SK-N-MC (cell line): ENCODE data around the gene HTRA1.

Experiments used
- DNase-seq: peaks from one replicate; pipeline ENCODE4 v3.0.0-alpha.2; 2011; ENCODE audit warnings: low read depth, low spot score
- H3K27ac ChIP-seq: fragments of 200-600 bp; sonication (generic); 2 replicates; pipeline ENCODE4 v1.5.1; 2016; ENCODE audit warnings: mixed run types
- H3K36me3 ChIP-seq: fragments of 200-600 bp; sonication (generic); 2 replicates; pipeline ENCODE4 v1.6.1; 2017; ENCODE audit warnings: antibody characterized with exemption, low read length, mixed read lengths; ENCODE audit not compliant: insufficient read depth
- H3K4me3 ChIP-seq: fragments of 200-600 bp; sonication (generic); 2 replicates; pipeline ENCODE4 v1.5.1; 2016
- H3K9ac ChIP-seq: fragments of 200-600 bp; sonication (generic); 2 replicates; pipeline ENCODE4 v1.8.0; 2017; ENCODE audit warnings: mixed run types, mixed read lengths; ENCODE audit not compliant: insufficient read length
- H3K9me3 ChIP-seq: fragments of 200-600 bp; sonication (generic); 2 replicates; pipeline ENCODE4 v1.6.1; 2017; ENCODE audit warnings: low read depth, mild to moderate bottlenecking, antibody characterized with exemption, low read length, moderate library complexity, mixed read lengths
- EZH2 ChIP-seq: fragments of 200-600 bp; sonication (generic); IDR thresholded peaks from one replicate; pipeline ENCODE4 v1.6.1; 2017; ENCODE audit warnings: antibody characterized with exemption
- FOXP2 ChIP-seq: optimal IDR thresholded peaks from 2 replicates; pipeline ENCODE3; 2011; ENCODE audit warnings: mild to moderate bottlenecking, moderate library complexity; ENCODE audit not compliant: insufficient read depth; ENCODE audit errors: extremely low read length, control extremely low read depth
- POLR2AphosphoS5 ChIP-seq: IDR thresholded peaks from 2 replicates; pipeline ENCODE4 v1.6.1; 2012; ENCODE audit warnings: mild to moderate bottlenecking, low read depth, low read length, borderline replicate concordance

Gene HTRA1

GRCh38 chr10:122544493-122544892 lies 83.1 kb downstream of the HTRA1 start:
- DNase-seq: no peak
- Histone ChIP-seq H3K9ac (no peak overlapping the region), H3K4me3 (no peak overlapping the region), H3K36me3 (no peaks in the 10 kb centered on the region), H3K27ac (no peak overlapping the region), H3K9me3 (no peaks in the 10 kb centered on the region)
- TF ChIP-seq POLR2AphosphoS5: no peak
- TF ChIP-seq EZH2: no peak
- no peak for TF ChIP-seq FOXP2

GRCh38 chr10:122546242-122546641 lies 84.9 kb downstream of the HTRA1 start:
- Histone ChIP-seq H3K4me3 (no peak overlapping the region), H3K9me3 (no peaks in the 10 kb centered on the region), H3K27ac (no peak overlapping the region), H3K36me3 (no peaks in the 10 kb centered on the region), H3K9ac (no peak overlapping the region)
- TF ChIP-seq FOXP2: no peak
- no peak for TF ChIP-seq POLR2AphosphoS5
- no peak for TF ChIP-seq EZH2
- no peak for DNase-seq

GRCh38 chr10:122548407-122549085 lies 87.2 kb downstream of the HTRA1 start:
- H3K9ac ChIP-seq: no peak overlapping the region
- no peaks in the 10 kb centered on the region for H3K36me3 ChIP-seq
- H3K4me3 ChIP-seq: no peak overlapping the region
- DNase-seq: no peak
- H3K9me3 ChIP-seq: no peaks in the 10 kb centered on the region
- H3K27ac ChIP-seq: no peak overlapping the region
- no peak for TF ChIP-seq FOXP2
- no peak for TF ChIP-seq EZH2
- no peak for TF ChIP-seq POLR2AphosphoS5

- Histone ChIP-seq H3K9ac (no peak overlapping the region), H3K9me3 (no peaks in the 10 kb centered on the region), H3K27ac (no peak overlapping the region), H3K36me3 (no peaks in the 10 kb centered on the region), H3K4me3 (no peak overlapping the region)
- TF ChIP-seq POLR2AphosphoS5 (no peak), FOXP2 (no peak), EZH2 (no peak)
- no peak for DNase-seq
Observed at GRCh38 chr10:122549636-122550035, 88.3 kb downstream of the HTRA1 start.

GRCh38 chr10:122550427-122550826 lies 89.1 kb downstream of the HTRA1 start:
- Histone ChIP-seq H3K9me3 (no peaks in the 10 kb centered on the region), H3K36me3 (no peaks in the 10 kb centered on the region), H3K9ac (no peak overlapping the region), H3K27ac (no peak overlapping the region), H3K4me3 (no peak overlapping the region)
- no peak for DNase-seq
- no peak for TF ChIP-seq POLR2AphosphoS5
- TF ChIP-seq FOXP2: no peak

GRCh38 chr10:122550983-122551382 lies 89.6 kb downstream of the HTRA1 start:
- Histone ChIP-seq H3K27ac (no peak overlapping the region), H3K36me3 (no peaks in the 10 kb centered on the region), H3K4me3 (no peak overlapping the region), H3K9me3 (no peaks in the 10 kb centered on the region), H3K9ac (no peak overlapping the region)
- DNase-seq: no peak
- TF ChIP-seq FOXP2 (no peak), EZH2 (no peak), POLR2AphosphoS5 (no peak)

GRCh38 chr10:122551450-122551849 lies 90.1 kb downstream of the HTRA1 start:
- no peaks in the 10 kb centered on the region for H3K9me3 ChIP-seq
- DNase-seq: no peak
- no peak overlapping the region for H3K27ac ChIP-seq
- H3K9ac ChIP-seq: no peak overlapping the region
- H3K36me3 ChIP-seq: no peaks in the 10 kb centered on the region
- H3K4me3 ChIP-seq: no peak overlapping the region
- TF ChIP-seq POLR2AphosphoS5 (no peak), FOXP2 (no peak), EZH2 (no peak)

GRCh38 chr10:122553341-122553740 lies 92.0 kb downstream of the HTRA1 start:
- H3K9ac ChIP-seq: no peak overlapping the region

GRCh38 chr10:122554131-122555036 lies 93.0 kb downstream of the HTRA1 start:
- Histone ChIP-seq H3K27ac (no peak overlapping the region), H3K9ac (no peak overlapping the region), H3K9me3 (no peaks in the 10 kb centered on the region), H3K36me3 (no peaks in the 10 kb centered on the region), H3K4me3 (no peak overlapping the region)
- TF ChIP-seq EZH2: no peak
- no peak for TF ChIP-seq FOXP2
- TF ChIP-seq POLR2AphosphoS5: no peak
- no peak for DNase-seq

More at GRCh38 chr10:122553341-122553740, 92.0 kb downstream of the HTRA1 start:
- no peak for TF ChIP-seq FOXP2
- DNase-seq: no peak
- no peaks in the 10 kb centered on the region for H3K36me3 ChIP-seq
- no peaks in the 10 kb centered on the region for H3K9me3 ChIP-seq
- no peak overlapping the region for H3K27ac ChIP-seq
- no peak overlapping the region for H3K4me3 ChIP-seq
